Measurements from ENCODE around the gene HDAC10. TPM values are rescaled to one million over a fixed set of nuclear protein-coding genes. Genes with fewer than 3 reads are reported as not detected.

Gene HDAC10
- total and polyA plus RNA-seq, 10 donors, result 25.0 to 108 (median 69.9) TPM

- H3K4me1 ChIP-seq, result peaks cover 5 to 32% (median 21%) of the 10 kb centered on the region in 6 donors
- H3K27me3 ChIP-seq (replicated peaks in 1 of 7), result peaks cover 0 to 69% (median 23%) of the 10 kb centered on the region in 7 donors
- intact Hi-C loops (cut with DNase I; ENCODE audit: low total_unique reads), result no loop called here
- no peak within 1 kb of the TSS for H3K27ac ChIP-seq
- TF ChIP-seq POLR2A (IDR thresholded peaks at IDR 0.05) (no peak), POLR2AphosphoS5 (IDR thresholded peaks at IDR 0.05) (no peak), CTCF (IDR thresholded peaks at IDR 0.05 in 8 of 11, conservative IDR thresholded peaks at IDR 0.05 in 3 of 11) (no peak)
- H3K9me3 ChIP-seq, result no peaks in the 10 kb centered on the region
- WGBS, 5 donors, result 3 to 16% (median 4%) methylated on average over 6 to 60 of the region's 61 CpGs
- peaks cover 0 to 2% (median 0%) of the 10 kb centered on the region in 6 donors for H3K36me3 ChIP-seq
- no peak for DNase-seq
- H3K4me3 ChIP-seq, result peak within 1 kb of the TSS in 7 of 8 donors; percentile 32 to 73 (median 38)
Observed at GRCh38 chr22:50261615-50262459, 10.8 kb upstream of the HDAC10 start, which contains the start of gene MAPK12. TSS of gene MAPK12 (minus strand) at chr22:50261683. CDS start at chr22:50261509, 174 bp downstream.

- H3K4me1 ChIP-seq, result peaks cover 5 to 32% (median 21%) of the 10 kb centered on the region in 6 donors
- H3K27ac ChIP-seq, result no peak overlapping the region
- no peaks in the 10 kb centered on the region for H3K36me3 ChIP-seq
- intact Hi-C loops (cut with DNase I; ENCODE audit: low total_unique reads), result no loop called here
- no peaks in the 10 kb centered on the region for H3K9me3 ChIP-seq
- peak overlapping the region in 7 of 8 donors; percentile 32 to 73 (median 38) for H3K4me3 ChIP-seq
- no peak for DNase-seq
- peaks cover 0 to 62% (median 23%) of the 10 kb centered on the region in 7 donors for H3K27me3 ChIP-seq (replicated peaks in 1 of 7)
- no peak for TF ChIP-seq CTCF (IDR thresholded peaks at IDR 0.05 in 8 of 11, conservative IDR thresholded peaks at IDR 0.05 in 3 of 11)
- TF ChIP-seq POLR2AphosphoS5 (IDR thresholded peaks at IDR 0.05), result peak in 1 of 3 donors; percentile 54
- WGBS, 5 donors, result 1 to 2% (median 1%) methylated on average over 17 to 92 of the region's 92 CpGs
Observed at GRCh38 chr22:50260801-50261614, 9.9 kb upstream of the HDAC10 start.

GRCh38 chr22:50260434-50260800 lies 9.4 kb upstream of the HDAC10 start:
- TF ChIP-seq POLR2A (IDR thresholded peaks at IDR 0.05) (no peak), CTCF (IDR thresholded peaks at IDR 0.05 in 8 of 11, conservative IDR thresholded peaks at IDR 0.05 in 3 of 11) (no peak), POLR2AphosphoS5 (IDR thresholded peaks at IDR 0.05) (no peak)
- WGBS, 5 donors, result 27 to 41% (median 29%) methylated on average over 7 to 11 of the region's 11 CpGs; no CpG with 5 or more reads in 1 of the 5 donors
- Histone ChIP-seq H3K4me3 (peak overlapping the region in 6 of 8 donors; percentile 35 to 73 (median 38)), H3K36me3 (no peaks in the 10 kb centered on the region), H3K4me1 (peaks cover 5 to 32% (median 21%) of the 10 kb centered on the region in 6 donors), H3K27ac (no peak overlapping the region), H3K27me3 (replicated peaks in 1 of 7) (peaks cover 0 to 62% (median 23%) of the 10 kb centered on the region in 7 donors), H3K9me3 (no peaks in the 10 kb centered on the region)
- intact Hi-C loops (cut with DNase I; ENCODE audit: low total_unique reads), result no loop called here
- no peak for DNase-seq
